ENCODE measurements around the gene COL4A2. TPM values are rescaled to one million over a fixed set of nuclear protein-coding genes. Genes with fewer than 3 reads are reported as not detected.

The COL4A2 gene
- total RNA-seq, 2 experiments from 2014 or later, result not detected

DNA sequence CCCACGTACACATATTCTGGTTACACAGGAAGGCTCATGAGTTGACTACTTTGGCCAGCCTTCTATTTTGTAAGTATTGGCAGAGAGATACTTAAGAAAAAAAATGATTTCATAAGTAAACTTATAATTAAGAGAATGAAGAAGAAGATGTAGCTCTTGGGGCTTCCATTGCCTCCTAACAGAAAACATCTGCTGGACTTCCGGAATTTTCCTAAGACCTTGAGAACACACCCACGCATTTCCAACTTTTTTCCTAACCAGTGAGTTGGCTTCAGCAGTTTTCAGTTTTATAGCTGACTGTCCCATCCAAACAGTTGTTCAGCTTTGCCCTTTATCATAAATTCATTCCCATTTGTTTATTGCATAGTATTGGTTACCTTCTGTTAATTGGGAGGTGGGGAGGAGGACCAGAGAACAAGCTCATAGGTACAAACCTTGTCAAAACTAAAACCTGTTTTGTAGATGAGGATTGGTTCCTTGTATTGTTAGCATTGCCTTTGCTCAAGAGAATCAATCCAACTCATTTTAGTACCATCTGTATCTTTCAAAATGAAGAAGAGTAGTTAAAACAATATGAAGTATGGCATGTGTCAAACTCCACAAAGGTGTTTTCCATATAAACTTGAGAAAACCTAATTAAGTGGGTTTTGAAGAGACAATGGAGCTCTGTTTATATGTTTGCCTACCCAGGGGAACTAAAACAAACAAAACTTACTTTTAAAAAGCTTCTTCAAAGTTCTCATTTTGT, 93.9 kb downstream of the COL4A2 start:
- DNase-seq, result no peak
- H3K4me1 Mint-ChIP-seq (ENCODE audit: low read depth), result peaks cover 2% of the 10 kb centered on the region
- no peaks in the 10 kb centered on the region for H3K36me3 Mint-ChIP-seq (ENCODE audit: low read depth)
- no peak overlapping the region for H3K4me3 Mint-ChIP-seq
- no peaks in the 10 kb centered on the region for H3K9me3 Mint-ChIP-seq
- intact Hi-C loops (cut with micrococcal nuclease), result no loop called here
- ChIA-PET POLR2A (no interaction called here), CTCF (interaction anchor here (1.0 to 1.6 kb wide), 5 partner anchors 9 to 177 kb away, joined by 3 to 6 read pairs (median 4); no protein-coding TSS in a partner anchor)
- no peak for ATAC-seq
- H3K27me3 Mint-ChIP-seq, result peaks cover 51% of the 10 kb centered on the region
- TF ChIP-seq, protein P1, sequence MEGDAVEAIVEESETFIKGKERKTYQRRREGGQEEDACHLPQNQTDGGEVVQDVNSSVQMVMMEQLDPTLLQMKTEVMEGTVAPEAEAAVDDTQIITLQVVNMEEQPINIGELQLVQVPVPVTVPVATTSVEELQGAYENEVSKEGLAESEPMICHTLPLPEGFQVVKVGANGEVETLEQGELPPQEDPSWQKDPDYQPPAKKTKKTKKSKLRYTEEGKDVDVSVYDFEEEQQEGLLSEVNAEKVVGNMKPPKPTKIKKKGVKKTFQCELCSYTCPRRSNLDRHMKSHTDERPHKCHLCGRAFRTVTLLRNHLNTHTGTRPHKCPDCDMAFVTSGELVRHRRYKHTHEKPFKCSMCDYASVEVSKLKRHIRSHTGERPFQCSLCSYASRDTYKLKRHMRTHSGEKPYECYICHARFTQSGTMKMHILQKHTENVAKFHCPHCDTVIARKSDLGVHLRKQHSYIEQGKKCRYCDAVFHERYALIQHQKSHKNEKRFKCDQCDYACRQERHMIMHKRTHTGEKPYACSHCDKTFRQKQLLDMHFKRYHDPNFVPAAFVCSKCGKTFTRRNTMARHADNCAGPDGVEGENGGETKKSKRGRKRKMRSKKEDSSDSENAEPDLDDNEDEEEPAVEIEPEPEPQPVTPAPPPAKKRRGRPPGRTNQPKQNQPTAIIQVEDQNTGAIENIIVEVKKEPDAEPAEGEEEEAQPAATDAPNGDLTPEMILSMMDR (IDR thresholded peaks at IDR 0.05), result no peak
- H3K27ac Mint-ChIP-seq, result no peak overlapping the region

GRCh38 chr13:110402299-110403069, 95.4 kb downstream of the COL4A2 start:
- H3K27me3 Mint-ChIP-seq, result peaks cover 51% of the 10 kb centered on the region
- no peak overlapping the region for H3K4me3 Mint-ChIP-seq
- no peaks in the 10 kb centered on the region for H3K36me3 Mint-ChIP-seq (ENCODE audit: low read depth)
- DNase-seq (no peak), ATAC-seq (no peak)
- peaks cover 2% of the 10 kb centered on the region for H3K4me1 Mint-ChIP-seq (ENCODE audit: low read depth)
- no peaks in the 10 kb centered on the region for H3K9me3 Mint-ChIP-seq
- TF ChIP-seq, protein P1 (IDR thresholded peaks at IDR 0.05), result no peak
- no peak overlapping the region for H3K27ac Mint-ChIP-seq
- CTCF ChIA-PET, result no interaction called here
- POLR2A ChIA-PET, result no interaction called here
- intact Hi-C loops (cut with micrococcal nuclease), result no loop called here

- intact Hi-C loops (cut with micrococcal nuclease), result no loop called here
- ChIA-PET POLR2A (no interaction called here), CTCF (no interaction called here)
- Mint-ChIP-seq H3K27ac (no peak overlapping the region), H3K27me3 (peaks cover 52% of the 10 kb centered on the region), H3K4me3 (no peak overlapping the region), H3K4me1 (ENCODE audit: low read depth) (peaks cover 2% of the 10 kb centered on the region), H3K36me3 (ENCODE audit: low read depth) (no peaks in the 10 kb centered on the region), H3K9me3 (no peaks in the 10 kb centered on the region)
- no peak for ATAC-seq
- no peak for DNase-seq
- TF ChIP-seq, protein P1 (IDR thresholded peaks at IDR 0.05), result no peak
Measured at GRCh38 chr13:110403315-110403714, 96.2 kb downstream of the COL4A2 start.

DNA sequence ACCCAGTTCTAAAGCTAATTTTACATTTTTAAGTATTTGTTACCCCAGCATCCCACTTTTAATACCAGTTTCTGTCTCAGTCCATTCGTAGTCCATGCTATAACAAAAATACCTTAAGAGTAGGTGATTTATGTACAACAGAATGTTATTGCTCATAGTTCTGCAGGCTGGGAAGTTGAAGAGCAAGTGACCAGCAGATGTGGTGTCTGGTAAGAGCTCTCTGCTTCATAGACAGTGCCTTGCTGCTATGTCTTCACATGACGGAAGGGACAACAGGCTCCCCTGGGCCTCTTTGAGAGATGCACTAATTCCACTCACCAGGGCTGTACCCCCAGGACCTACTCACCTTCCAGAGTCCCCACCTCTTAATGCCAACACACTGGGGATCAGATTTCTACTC, 96.6 kb downstream of the COL4A2 start:
- no peaks in the 10 kb centered on the region for H3K9me3 Mint-ChIP-seq
- intact Hi-C loops (cut with micrococcal nuclease), result no loop called here
- ChIA-PET POLR2A (no interaction called here), CTCF (no interaction called here)
- H3K36me3 Mint-ChIP-seq (ENCODE audit: low read depth), result no peaks in the 10 kb centered on the region
- peaks cover 2% of the 10 kb centered on the region for H3K4me1 Mint-ChIP-seq (ENCODE audit: low read depth)
- ATAC-seq (no peak), DNase-seq (no peak)
- H3K27ac Mint-ChIP-seq, result no peak overlapping the region
- peaks cover 52% of the 10 kb centered on the region for H3K27me3 Mint-ChIP-seq
- no peak overlapping the region for H3K4me3 Mint-ChIP-seq
- TF ChIP-seq, protein P1 (IDR thresholded peaks at IDR 0.05), result no peak

GRCh38 chr13:110404321-110404720, 97.2 kb downstream of the COL4A2 start:
- no peaks in the 10 kb centered on the region for H3K36me3 Mint-ChIP-seq (ENCODE audit: low read depth)
- H3K4me3 Mint-ChIP-seq, result no peak overlapping the region
- DNase-seq, result no peak
- H3K9me3 Mint-ChIP-seq, result no peaks in the 10 kb centered on the region
- ATAC-seq, result no peak
- ChIA-PET POLR2A (no interaction called here), CTCF (no interaction called here)
- H3K4me1 Mint-ChIP-seq (ENCODE audit: low read depth), result peaks cover 2% of the 10 kb centered on the region
- peaks cover 56% of the 10 kb centered on the region for H3K27me3 Mint-ChIP-seq
- no peak overlapping the region for H3K27ac Mint-ChIP-seq
- TF ChIP-seq, protein P1 (IDR thresholded peaks at IDR 0.05), result no peak
- intact Hi-C loops (cut with micrococcal nuclease), result no loop called here
